A549 treated with Mapracorat at 1 μM for 4 hours (cell line): ENCODE results near the gene CAV1. TPM values are rescaled to one million over a fixed set of nuclear protein-coding genes. Genes with fewer than 3 reads are reported as not detected.

Source experiments
- total RNA-seq: library from RNA; stranded (reverse); fragments of 200-300 nt; extraction: Qiagen RNA extraction; gene quantifications from 5 replicates; pipeline ENCODE4 v1.2.3, GENCODE V29; 2022

The CAV1 gene
- total RNA-seq = 512 to 685 TPM (median 586 TPM) in 5 replicates

DNA sequence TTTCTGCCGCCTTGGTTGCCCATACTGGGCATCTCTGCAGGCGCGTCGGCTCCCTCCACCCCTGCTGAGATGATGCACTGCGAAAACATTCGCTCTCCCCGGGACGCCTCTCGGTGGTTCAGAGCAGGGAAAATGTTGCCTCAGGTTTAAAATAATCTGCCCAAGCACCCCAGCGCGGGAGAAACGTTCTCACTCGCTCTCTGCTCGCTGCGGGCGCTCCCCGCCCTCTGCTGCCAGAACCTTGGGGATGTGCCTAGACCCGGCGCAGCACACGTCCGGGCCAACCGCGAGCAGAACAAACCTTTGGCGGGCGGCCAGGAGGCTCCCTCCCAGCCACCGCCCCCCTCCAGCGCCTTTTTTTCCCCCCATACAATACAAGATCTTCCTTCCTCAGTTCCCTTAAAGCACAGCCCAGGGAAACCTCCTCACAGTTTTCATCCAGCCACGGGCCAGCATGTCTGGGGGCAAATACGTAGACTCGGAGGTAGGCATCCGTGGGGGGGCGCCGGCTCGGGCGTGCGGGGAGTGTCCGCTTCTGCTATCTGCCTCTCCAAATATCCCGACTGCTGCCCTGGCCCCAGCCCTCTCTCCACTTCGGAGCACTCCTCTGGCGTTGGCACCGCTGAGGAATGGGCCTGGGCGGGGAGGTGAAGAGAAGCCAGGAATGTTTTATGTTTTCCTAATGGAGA is at the start of gene CAV1:
TSS of gene CAV1 (plus strand) at position 428 of the 689 bp plus-strand sequence. CDS start at position 455, 27 bp downstream.

DNA sequence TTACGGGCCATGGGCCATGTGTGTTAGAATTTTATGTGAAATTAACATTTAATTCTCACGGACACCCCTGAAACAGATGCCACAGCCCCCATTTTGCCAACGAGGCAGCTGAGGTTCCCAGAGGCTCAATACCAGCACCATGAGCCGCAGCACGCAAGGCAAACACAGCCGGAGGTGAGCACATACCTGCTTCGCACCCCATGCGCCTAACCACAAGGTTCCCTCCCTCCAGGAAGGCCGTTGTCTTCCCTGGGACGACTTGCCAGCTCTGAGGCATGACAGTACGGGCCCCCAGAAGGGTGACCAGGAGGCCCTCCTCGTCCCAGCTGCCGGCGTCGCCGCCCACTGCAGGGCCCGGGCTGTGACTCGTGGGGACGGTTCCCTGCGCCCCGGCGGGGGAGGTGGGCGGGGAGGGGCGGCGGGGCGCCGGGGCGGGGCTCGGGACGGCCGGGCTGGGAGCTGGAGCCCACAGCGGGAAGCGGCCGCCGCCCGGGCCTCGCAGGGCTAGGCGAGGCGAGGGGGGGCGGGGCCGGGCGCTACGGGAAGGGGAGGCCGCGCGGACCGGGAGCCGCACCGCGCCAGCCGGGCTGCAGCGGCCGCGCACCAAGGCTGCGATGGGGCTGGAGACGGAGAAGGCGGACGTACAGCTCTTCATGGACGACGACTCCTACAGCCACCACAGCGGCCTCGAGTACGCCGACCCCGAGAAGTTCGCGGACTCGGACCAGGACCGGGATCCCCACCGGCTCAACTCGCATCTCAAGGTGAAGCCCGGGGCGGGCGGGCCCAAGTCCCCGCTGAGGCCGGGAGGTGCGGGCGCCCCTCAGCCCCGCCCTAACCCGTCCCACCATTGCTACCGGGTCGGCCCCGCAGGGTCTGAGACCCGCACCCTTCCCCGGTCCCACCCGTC is 25.4 kb upstream of the CAV1 start, which contains the start of gene CAV2:
TSS of gene CAV2 (plus strand) at position 571 of the 910 bp plus-strand sequence. CDS start at position 615, 44 bp downstream.

Other genes with a start within 250 kb of the CAV1 start
- gene CAV2, start 25.3 kb upstream of the CAV1 start, total RNA-seq = 154 to 204 TPM (median 186 TPM) in 5 replicates
- 60.7 to 85.2 TPM (median 75.3 TPM) in 5 replicates for gene MET, start 147.2 kb downstream of the CAV1 start, total RNA-seq